Choroid plexus epithelial cell (primary cell): ENCODE results near the gene SENP7.
A peak's percentile ranks its signal among the peaks of the same experiment; 100 is the strongest.
"Not testable (repeated sequence)": the region's sequence is repeated elsewhere in the genome, so short reads cannot be mapped to it uniquely, and the experiment has no call there.

ENCODE experiments used
- DNase-seq: peaks from one replicate; pipeline ENCODE4 v3.0.0-alpha.2; 2010; ENCODE audit warnings: low read depth
- H3K4me3 ChIP-seq: 2 replicates; pipeline ENCODE4 v1.5.1; 2011; ENCODE audit warnings: low read depth, mild to moderate bottlenecking, control low read depth, low read length, moderate library complexity
- CTCF ChIP-seq: conservative IDR thresholded peaks from 2 replicates; pipeline ENCODE4 v1.5.1; 2011; ENCODE audit warnings: low read depth, mild to moderate bottlenecking, control low read depth, inconsistent platforms, low read length, moderate library complexity

SENP7 gene

GRCh38 chr3:101500208-101500607, 12.8 kb downstream of the SENP7 start:
- TF ChIP-seq CTCF, result no peak
- no peak for DNase-seq
- no peak overlapping the region for H3K4me3 ChIP-seq

GRCh38 chr3:101497803-101498202, 15.2 kb downstream of the SENP7 start:
- no peak for DNase-seq
- TF ChIP-seq CTCF, result no peak
- H3K4me3 ChIP-seq, result no peak overlapping the region

GRCh38 chr3:101495552-101495951, 17.5 kb downstream of the SENP7 start:
- no peak overlapping the region for H3K4me3 ChIP-seq
- TF ChIP-seq CTCF, result peak; percentile 41
- DNase-seq, result no peak

- DNase-seq, result peak; percentile 81
- no peak for TF ChIP-seq CTCF
- no peak overlapping the region for H3K4me3 ChIP-seq
Measured at GRCh38 chr3:101484805-101485620, 28.0 kb downstream of the SENP7 start.

GRCh38 chr3:101478980-101479379, 34.0 kb downstream of the SENP7 start:
- no peak overlapping the region for H3K4me3 ChIP-seq
- TF ChIP-seq CTCF, result no peak
- DNase-seq, result no peak

- H3K4me3 ChIP-seq, DNase-seq: not testable (repeated sequence)
Measured at GRCh38 chr3:101474841-101475552, 38.0 kb downstream of the SENP7 start.

GRCh38 chr3:101468676-101469075, 44.3 kb downstream of the SENP7 start:
- not testable (repeated sequence) for H3K4me3 ChIP-seq, DNase-seq

- not testable (repeated sequence) for DNase-seq, H3K4me3 ChIP-seq
Measured at GRCh38 chr3:101467310-101467663, 45.7 kb downstream of the SENP7 start.
